CD4-positive, alpha-beta T cell (primary cell): Measurements from ENCODE around the gene TRAPPC2L. TPM values are rescaled to one million over a fixed set of nuclear protein-coding genes. Genes with fewer than 3 reads are reported as not detected.
A peak's percentile ranks its signal among the peaks of the same experiment; 100 is the strongest.

ENCODE experiments used
- ATAC-seq: fragments of 200-7000 bp; cut with Tn5 transposase; one replicate; pipeline ENCODE4 v1.10.0; 2022; ENCODE audit warnings: mild to moderate bottlenecking; ENCODE audit not compliant: poor library complexity
- CTCF ChIA-PET: fragments of 350-600 bp; sonication (Branson Sonifier 250); formaldehyde crosslinking; loops from one replicate; lab custom pipeline; 2021; ENCODE audit warnings: antibody characterized with exemption, inconsistent platforms; lab: Charles Lee
- POLR2A ChIA-PET: fragments of 350-600 bp; sonication (Branson Sonifier 250); formaldehyde crosslinking; loops from one replicate; lab custom pipeline; 2021; ENCODE audit warnings: antibody characterized with exemption, inconsistent platforms; lab: Charles Lee
- DNase-seq, 14 experiments: peaks; one replicate each; pipeline ENCODE4 v3.0.0-alpha.2; 2013 to 2020; ENCODE audit warnings: mixed read lengths in 2 of 14
- H3K27ac ChIP-seq, 2 donors: one replicate each; pipeline versions ENCODE4 v1.5.1 to v1.7.0; 2013; ENCODE audit warnings: low read length in 2 of 2, low read depth in 1 of 2, mild to moderate bottlenecking in 1 of 2
- H3K27me3 ChIP-seq, 2 experiments: 1 replicate in 1 of 2; 2 replicates in 1 of 2; pipeline versions ENCODE4 v1.6.1 to v1.7.0; 2013; ENCODE audit warnings: low read length in 2 of 2, control low read depth in 1 of 2, mild to moderate bottlenecking in 1 of 2, moderate library complexity in 1 of 2; ENCODE audit not compliant: insufficient read depth in 2 of 2, control insufficient read depth in 1 of 2
- H3K36me3 ChIP-seq: one replicate; pipeline ENCODE4 v1.6.1; 2013; ENCODE audit warnings: low read length, control low read depth; ENCODE audit not compliant: insufficient read depth
- H3K4me1 ChIP-seq: one replicate; pipeline ENCODE4 v1.6.1; 2013; ENCODE audit warnings: low read length, control low read depth; ENCODE audit not compliant: insufficient read depth
- H3K4me3 ChIP-seq: one replicate; pipeline ENCODE4 v1.5.1; 2013; ENCODE audit warnings: mild to moderate bottlenecking, low read length, moderate library complexity
- H3K9me3 ChIP-seq, 2 experiments: 1 replicate in 1 of 2; 2 replicates in 1 of 2; pipeline versions ENCODE4 v1.6.1 to v1.7.0; 2013; ENCODE audit warnings: low read length in 2 of 2, mild to moderate bottlenecking in 2 of 2, control low read depth in 1 of 2, moderate library complexity in 1 of 2; ENCODE audit not compliant: control insufficient read depth in 1 of 2, insufficient read depth in 1 of 2
- H3K27ac Mint-ChIP-seq: one replicate; pipeline ENCODE4 v1.8.0; 2020; ENCODE audit warnings: mixed read lengths
- H3K27me3 Mint-ChIP-seq: one replicate; pipeline ENCODE4 v1.8.0; 2021; ENCODE audit warnings: mixed read lengths
- H3K36me3 Mint-ChIP-seq: one replicate; pipeline ENCODE4 v1.8.0; 2021; ENCODE audit warnings: low read depth, mixed read lengths
- H3K4me1 Mint-ChIP-seq: one replicate; pipeline ENCODE4 v1.8.0; 2021; ENCODE audit warnings: low read depth, mixed read lengths
- H3K4me3 Mint-ChIP-seq: one replicate; pipeline ENCODE4 v1.8.0; 2020; ENCODE audit warnings: mild to moderate bottlenecking, mixed read lengths
- H3K9me3 Mint-ChIP-seq: one replicate; pipeline ENCODE4 v1.8.0; 2020; ENCODE audit warnings: mixed read lengths
- CTCF ChIP-seq: fragments of 200-600 bp; IDR thresholded peaks from one replicate; pipeline ENCODE4 v1.8.0; 2022; ENCODE audit warnings: antibody characterized with exemption, mild to moderate bottlenecking
- intact Hi-C, 2 experiments: fragments of 100-400 bp; cut with DNase I in 1 of 2; cut with micrococcal nuclease in 1 of 2; formaldehyde crosslinking; loops; one replicate each; pipeline versions ENCODE4 v1.15.1 to v1.9.0; 2023 to 2025; cut with DNase I, micrococcal nuclease
- total RNA-seq, 174 experiments: library from RNA in 2 of 174; stranded (reverse) in 2 of 174; gene quantifications; one replicate each; pipeline ENCODE4 v1.2.3 and lab custom pipeline; 2021 to 2026

The TRAPPC2L gene
- total RNA-seq, 2 experiments from 2014 or later = 48.0 to 48.2 TPM

- peak; percentile 57 for ATAC-seq
- Histone ChIP-seq H3K4me3 (peak overlapping the region; percentile 100), H3K27ac (peak overlapping the region; percentile 69 to 74), H3K4me1 (peaks cover 47% of the 10 kb centered on the region), H3K9me3 (no peaks in the 10 kb centered on the region), H3K27me3 (no peaks in the 10 kb centered on the region), H3K36me3 (peaks cover 43% of the 10 kb centered on the region)
- peak overlapping the region; percentile 100 for H3K4me3 Mint-ChIP-seq
- H3K27me3 Mint-ChIP-seq = peaks cover 3% of the 10 kb centered on the region
- intact Hi-C loops = loop anchor here (1.0 to 5.0 kb wide), 12 partner anchors 44 to 799 kb away; partner anchors contain the start of genes ZNF778 (in 2 of the 2), CHMP1A (in 1 of the 2), SPATA33 (in 1 of the 2) and ZFPM1 (in 1 of the 2)
- TF ChIP-seq CTCF = peak; percentile 71
- H3K36me3 Mint-ChIP-seq = peaks cover 48% of the 10 kb centered on the region
- DNase-seq = peak; percentile 52 to 87 (median 72)
- no peaks in the 10 kb centered on the region for H3K9me3 Mint-ChIP-seq
- POLR2A ChIA-PET = interaction anchor here (0.6 to 3.9 kb wide), 19 partner anchors 11 to 387 kb away, joined by 3 to 67 read pairs (median 6); partner anchors contain the start of genes ACSF3, APRT, CDH15 and MVD
- CTCF ChIA-PET = interaction anchor here (0.6 to 2.6 kb wide), 10 partner anchors 38 to 1089 kb away, joined by 3 to 19 read pairs (median 4); partner anchors contain the start of genes APRT and ZC3H18
- H3K4me1 Mint-ChIP-seq = peaks cover 27% of the 10 kb centered on the region
- peak overlapping the region; percentile 99 for H3K27ac Mint-ChIP-seq
Observed at GRCh38 chr16:88857728-88858339, 907 bp downstream of the TRAPPC2L start.

GRCh38 chr16:88859381-88860091 is 2.6 kb downstream of the TRAPPC2L start:
- Mint-ChIP-seq H3K36me3 (peaks cover 48% of the 10 kb centered on the region), H3K4me3 (no peak overlapping the region), H3K27me3 (peaks cover 3% of the 10 kb centered on the region), H3K27ac (no peak overlapping the region), H3K4me1 (peaks cover 27% of the 10 kb centered on the region), H3K9me3 (no peaks in the 10 kb centered on the region)
- Histone ChIP-seq H3K4me1 (peaks cover 34% of the 10 kb centered on the region), H3K9me3 (no peaks in the 10 kb centered on the region), H3K36me3 (peaks cover 46% of the 10 kb centered on the region), H3K27me3 (no peaks in the 10 kb centered on the region), H3K4me3 (no peak overlapping the region), H3K27ac (no peak overlapping the region)
- ATAC-seq (no peak), DNase-seq (no peak)
- POLR2A ChIA-PET = interaction anchor here (1.0 to 3.9 kb wide), 2 partner anchors 47 to 48 kb away, joined by 3 to 67 read pairs; partner anchors contain the start of gene APRT
- no peak for TF ChIP-seq CTCF
- intact Hi-C loops = loop anchor here in 1 of 2 experiments (5.0 kb wide), 6 partner anchors 122 to 798 kb away; partner anchors contain the start of genes CHMP1A, SPATA33, ZFPM1 and ZNF778
- CTCF ChIA-PET = no interaction called here

- no peak for ATAC-seq
- H3K4me3 Mint-ChIP-seq = peak overlapping the region; percentile 56
- CTCF ChIA-PET = no interaction called here
Observed at GRCh38 chr16:88861359-88861758, 4.4 kb downstream of the TRAPPC2L start.

More at GRCh38 chr16:88861359-88861758, 4.4 kb downstream of the TRAPPC2L start:
- H3K4me3 ChIP-seq = no peak overlapping the region
- no peaks in the 10 kb centered on the region for H3K27me3 ChIP-seq
- peaks cover 46% of the 10 kb centered on the region for H3K36me3 ChIP-seq
- Mint-ChIP-seq H3K27ac (no peak overlapping the region), H3K4me1 (peaks cover 15% of the 10 kb centered on the region), H3K9me3 (no peaks in the 10 kb centered on the region), H3K36me3 (peaks cover 48% of the 10 kb centered on the region), H3K27me3 (peaks cover 3% of the 10 kb centered on the region)
- H3K4me1 ChIP-seq = peaks cover 16% of the 10 kb centered on the region
- DNase-seq = no peak
- POLR2A ChIA-PET = no interaction called here
- no peaks in the 10 kb centered on the region for H3K9me3 ChIP-seq
- intact Hi-C loops = no loop called here
- TF ChIP-seq CTCF = no peak
- no peak overlapping the region for H3K27ac ChIP-seq
